HG03095 (cell line): ENCODE data around the gene PMVK.
"Not testable (repeated sequence)": the region's sequence is repeated elsewhere in the genome, so short reads cannot be mapped to it uniquely, and the experiment has no call there.

Experiments used
- ATAC-seq: cut with Tn5 transposase; IDR thresholded peaks from one replicate; pipeline ENCODE4 v1.9.1; 2021; ENCODE audit warnings: moderate library complexity; ENCODE audit not compliant: unreplicated experiment

PMVK gene

GRCh38 chr1:154925335-154926170, 11.0 kb downstream of the PMVK start:
- ATAC-seq: no peak

GRCh38 chr1:154923695-154924094, 12.8 kb downstream of the PMVK start:
- ATAC-seq: no peak

GRCh38 chr1:154913273-154913672, 23.2 kb downstream of the PMVK start:
- ATAC-seq: no peak

- no peak for ATAC-seq
Measured at GRCh38 chr1:154912755-154913154, 23.8 kb downstream of the PMVK start.

- ATAC-seq: no peak
Measured at GRCh38 chr1:154911691-154912550, 24.6 kb downstream of the PMVK start.

GRCh38 chr1:154910851-154911250, 25.7 kb downstream of the PMVK start:
- no peak for ATAC-seq

GRCh38 chr1:154908937-154909336, 27.6 kb downstream of the PMVK start:
- no peak for ATAC-seq

- ATAC-seq: not testable (repeated sequence)
Measured at GRCh38 chr1:154908129-154908528, 28.4 kb downstream of the PMVK start.

GRCh38 chr1:154906621-154907081, 29.9 kb downstream of the PMVK start:
- ATAC-seq: no peak

GRCh38 chr1:154902938-154903566, 33.5 kb downstream of the PMVK start:
- no peak for ATAC-seq

- no peak for ATAC-seq
Measured at GRCh38 chr1:154901591-154901990, 34.9 kb downstream of the PMVK start.

GRCh38 chr1:154899041-154899440, 37.5 kb downstream of the PMVK start:
- no peak for ATAC-seq

- no peak for ATAC-seq
Measured at GRCh38 chr1:154896771-154897286, 39.7 kb downstream of the PMVK start.

- no peak for ATAC-seq
Measured at GRCh38 chr1:154895798-154896197, 40.7 kb downstream of the PMVK start.

- ATAC-seq: no peak
Measured at GRCh38 chr1:154891452-154891851, 45.1 kb downstream of the PMVK start.

- ATAC-seq: no peak
Measured at GRCh38 chr1:154888757-154889156, 47.8 kb downstream of the PMVK start.

- no peak for ATAC-seq
Measured at GRCh38 chr1:154886281-154887015, 50.1 kb downstream of the PMVK start.

- no peak for ATAC-seq
Measured at GRCh38 chr1:154884869-154885701, 51.4 kb downstream of the PMVK start.
